Spinal cord (tissue), 10 donors: ENCODE results near the gene SMYD2. TPM values are rescaled to one million over a fixed set of nuclear protein-coding genes. Genes with fewer than 3 reads are reported as not detected.

Experiments
- DNase-seq, 6 donors: peaks; one replicate each; pipeline versions ENCODE4 v3.0.0 to v3.0.0-alpha.2; 2013 to 2015; ENCODE audit warnings: low spot score in 6 of 6, low read depth in 4 of 6
- H3K27ac ChIP-seq: one replicate; pipeline ENCODE4 v1.5.1; 2013; ENCODE audit warnings: low read depth, low read length, control low read depth
- H3K27me3 ChIP-seq: one replicate; pipeline ENCODE4 v1.6.1; 2013; ENCODE audit warnings: low read length; ENCODE audit not compliant: control insufficient read depth, insufficient read depth
- H3K36me3 ChIP-seq: one replicate; pipeline ENCODE4 v1.6.1; 2013; ENCODE audit warnings: low read length; ENCODE audit not compliant: control insufficient read depth, insufficient read depth
- H3K4me1 ChIP-seq: one replicate; pipeline ENCODE4 v1.6.1; 2013; ENCODE audit warnings: low read length; ENCODE audit not compliant: control insufficient read depth, insufficient read depth
- H3K4me3 ChIP-seq: one replicate; pipeline ENCODE4 v1.5.1; 2013; ENCODE audit warnings: low read depth, low read length, control low read depth
- H3K9me3 ChIP-seq: one replicate; pipeline ENCODE4 v1.6.1; 2013; ENCODE audit warnings: low read length; ENCODE audit not compliant: control insufficient read depth, insufficient read depth
- WGBS: methylation state at CpG from one replicate; pipeline ENCODE4 v1.1.5; 2013; ENCODE audit warnings: missing lambda C conversion rate; ENCODE audit not compliant: insufficient coverage; 5-methylcytosine and 5-hydroxymethylcytosine counted together
- polyA plus RNA-seq, 2 donors: library from polyadenylated mRNA; unstranded; fragments of 120-200 nt; gene quantifications; one replicate each; pipeline ENCODE4 v1.2.1, GENCODE V29; 2013; ENCODE audit not compliant: insufficient read length in 2 of 2
- total RNA-seq, 2 donors: library from RNA; depleted of rRNA in 1 of 2; stranded (reverse); fragments of 120-200 nt in 1 of 2; fragments of >200 nt in 1 of 2; gene quantifications; one replicate each; pipeline versions ENCODE4 v1.2.3 to v1.2.4, GENCODE V29; 2013 to 2014
- donor health status: healthy.

The SMYD2 gene
- total and polyA plus RNA-seq, 4 donors = 36.7 to 65.1 (median 52.2) TPM

GRCh38 chr1:214332946-214333798 lies 52.2 kb downstream of the SMYD2 start:
- DNase-seq = peak in 3 of 6 donors; percentile 44 to 81 (median 75)
- WGBS = 80% methylated on average over 5 of the region's 6 CpGs
- H3K27me3 ChIP-seq = no peaks in the 10 kb centered on the region
- peaks cover 6% of the 10 kb centered on the region for H3K4me1 ChIP-seq
- peaks cover 20% of the 10 kb centered on the region for H3K36me3 ChIP-seq
- no peaks in the 10 kb centered on the region for H3K9me3 ChIP-seq
- H3K27ac ChIP-seq = no peak overlapping the region
- H3K4me3 ChIP-seq = no peak overlapping the region

DNA sequence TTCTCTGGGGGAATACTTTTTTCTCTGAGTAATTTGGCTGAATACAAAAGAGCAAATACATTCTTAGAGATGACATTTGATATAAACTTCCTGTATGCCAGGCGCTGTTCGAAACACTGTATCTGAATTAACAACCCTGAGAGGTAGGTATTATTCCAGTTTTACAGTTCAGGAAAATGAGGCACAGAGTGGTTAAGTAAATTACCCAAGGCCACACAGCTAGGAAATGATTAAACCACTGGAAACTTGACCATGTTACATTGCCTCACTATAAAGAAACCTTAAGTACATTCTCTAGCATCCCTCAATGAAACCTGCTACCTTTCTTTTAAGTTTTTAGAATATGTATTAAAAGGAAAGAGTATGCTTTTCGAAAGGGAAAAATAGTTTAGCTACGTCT lies 54.6 kb downstream of the SMYD2 start:
- WGBS = no CpG with 5 or more reads among the region's 4 CpGs
- Histone ChIP-seq H3K27ac (no peak overlapping the region), H3K9me3 (no peaks in the 10 kb centered on the region), H3K4me3 (no peak overlapping the region), H3K4me1 (peaks cover 6% of the 10 kb centered on the region), H3K27me3 (no peaks in the 10 kb centered on the region), H3K36me3 (peaks cover 11% of the 10 kb centered on the region)
- DNase-seq = no peak

DNA sequence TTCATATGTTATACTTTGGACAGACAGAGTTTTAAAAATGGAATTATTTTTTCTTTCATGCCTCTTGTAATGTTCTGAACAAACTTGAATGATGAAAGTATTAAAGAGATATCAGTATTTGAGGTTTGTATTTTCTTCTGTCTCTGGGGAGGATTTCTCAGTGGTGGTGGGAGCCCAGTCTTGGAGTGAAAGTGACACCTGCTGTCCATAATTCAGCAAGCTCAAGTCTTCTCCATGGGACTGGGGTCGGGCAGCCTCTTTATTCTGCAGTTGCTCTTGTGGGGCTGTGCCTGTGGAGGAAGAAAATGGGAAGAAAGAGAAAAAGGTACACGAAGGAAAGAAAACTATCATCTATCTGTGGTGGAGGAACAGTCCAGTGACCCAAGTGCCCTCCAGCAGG lies 56.1 kb downstream of the SMYD2 start:
- Histone ChIP-seq H3K4me3 (no peak overlapping the region), H3K27ac (no peak overlapping the region), H3K36me3 (peaks cover 8% of the 10 kb centered on the region), H3K4me1 (peaks cover 6% of the 10 kb centered on the region), H3K9me3 (no peaks in the 10 kb centered on the region), H3K27me3 (no peaks in the 10 kb centered on the region)
- WGBS = 39% methylated on average over 2 of the region's 2 CpGs
- no peak for DNase-seq

DNA sequence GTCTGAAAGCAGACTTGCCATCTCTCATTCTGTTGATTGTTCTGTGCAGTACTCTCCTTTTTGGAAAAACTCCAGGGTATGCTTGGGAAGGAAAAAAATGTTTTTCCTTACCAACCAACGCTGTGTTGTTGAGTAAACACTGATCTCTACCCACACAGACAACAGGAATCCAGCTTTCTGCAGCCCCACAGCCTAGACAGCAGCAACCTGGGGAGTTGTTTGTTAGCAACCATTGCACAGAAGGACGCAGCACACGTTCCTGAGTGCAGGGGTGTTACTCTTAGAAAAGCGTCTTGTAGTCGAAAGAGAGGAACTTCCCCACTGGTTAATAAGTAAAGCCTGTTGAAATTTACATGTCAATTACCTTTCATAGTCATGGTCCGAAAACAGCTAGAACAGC lies 56.6 kb downstream of the SMYD2 start:
- no peak overlapping the region for H3K27ac ChIP-seq
- H3K27me3 ChIP-seq = no peaks in the 10 kb centered on the region
- peak in 2 of 6 donors; percentile 37 to 67 for DNase-seq
- no peaks in the 10 kb centered on the region for H3K9me3 ChIP-seq
- WGBS = 20% methylated on average over 1 of the region's 6 CpGs
- H3K36me3 ChIP-seq = peaks cover 8% of the 10 kb centered on the region
- H3K4me3 ChIP-seq = no peak overlapping the region
- peaks cover 6% of the 10 kb centered on the region for H3K4me1 ChIP-seq

DNA sequence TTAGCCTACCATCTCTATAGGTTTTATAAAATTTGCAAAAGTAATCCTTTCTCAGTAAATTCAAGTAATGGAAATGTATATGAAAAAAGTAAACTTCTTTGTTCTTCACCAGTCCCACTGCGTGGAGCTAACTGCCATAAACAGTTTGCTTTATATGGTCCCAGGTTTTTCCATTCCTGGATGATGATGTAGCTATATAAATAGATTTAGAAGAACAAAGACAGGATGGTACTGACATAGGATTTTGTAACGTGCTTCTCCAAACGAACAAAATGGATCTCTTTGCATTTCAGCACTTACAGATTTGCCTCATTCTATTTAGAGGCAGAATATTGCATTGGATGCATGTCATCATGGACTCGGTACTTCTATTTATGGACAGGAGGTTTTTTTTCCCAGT lies 57.3 kb downstream of the SMYD2 start:
- peaks cover 2% of the 10 kb centered on the region for H3K4me1 ChIP-seq
- no peak overlapping the region for H3K4me3 ChIP-seq
- DNase-seq = no peak
- H3K27me3 ChIP-seq = no peaks in the 10 kb centered on the region
- no peaks in the 10 kb centered on the region for H3K9me3 ChIP-seq
- H3K36me3 ChIP-seq = peaks cover 8% of the 10 kb centered on the region
- H3K27ac ChIP-seq = no peak overlapping the region
- WGBS = no CpG with 5 or more reads among the region's 4 CpGs

- no peak overlapping the region for H3K27ac ChIP-seq
- no peaks in the 10 kb centered on the region for H3K27me3 ChIP-seq
- H3K36me3 ChIP-seq = no peaks in the 10 kb centered on the region
- H3K9me3 ChIP-seq = no peaks in the 10 kb centered on the region
- WGBS = 59% methylated on average over 3 of the region's 3 CpGs
- no peaks in the 10 kb centered on the region for H3K4me1 ChIP-seq
- DNase-seq = no peak
- H3K4me3 ChIP-seq = no peak overlapping the region
Measured at GRCh38 chr1:214341459-214341858, 60.5 kb downstream of the SMYD2 start.

- no peak for DNase-seq
- Histone ChIP-seq H3K4me1 (no peaks in the 10 kb centered on the region), H3K9me3 (no peaks in the 10 kb centered on the region), H3K27ac (no peak overlapping the region), H3K36me3 (no peaks in the 10 kb centered on the region), H3K27me3 (no peaks in the 10 kb centered on the region), H3K4me3 (no peak overlapping the region)
- WGBS = no CpG with 5 or more reads among the region's 3 CpGs
Measured at GRCh38 chr1:214341932-214342331, 61.0 kb downstream of the SMYD2 start.

DNA sequence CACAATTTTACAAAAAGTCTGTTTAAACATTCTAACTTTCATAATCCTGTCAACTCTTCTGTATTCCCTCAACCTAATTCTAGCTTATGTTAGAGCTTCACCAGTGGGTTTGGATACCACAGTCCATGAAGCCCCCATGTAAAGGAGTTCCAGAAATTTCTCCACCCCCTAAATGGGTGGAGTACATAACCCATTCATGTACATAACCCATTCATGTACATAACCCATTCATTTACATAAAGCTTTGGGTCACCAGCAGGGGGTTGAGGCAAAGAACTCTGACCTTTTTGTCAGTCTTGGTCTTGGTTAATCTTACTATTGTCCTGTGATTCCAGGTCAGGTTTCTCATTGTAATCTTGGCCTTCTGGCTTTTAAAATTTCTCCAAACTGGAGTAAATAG lies 61.6 kb downstream of the SMYD2 start:
- Histone ChIP-seq H3K9me3 (no peaks in the 10 kb centered on the region), H3K4me3 (no peak overlapping the region), H3K36me3 (no peaks in the 10 kb centered on the region), H3K27me3 (no peaks in the 10 kb centered on the region), H3K4me1 (no peaks in the 10 kb centered on the region), H3K27ac (no peak overlapping the region)
- DNase-seq = no peak

DNA sequence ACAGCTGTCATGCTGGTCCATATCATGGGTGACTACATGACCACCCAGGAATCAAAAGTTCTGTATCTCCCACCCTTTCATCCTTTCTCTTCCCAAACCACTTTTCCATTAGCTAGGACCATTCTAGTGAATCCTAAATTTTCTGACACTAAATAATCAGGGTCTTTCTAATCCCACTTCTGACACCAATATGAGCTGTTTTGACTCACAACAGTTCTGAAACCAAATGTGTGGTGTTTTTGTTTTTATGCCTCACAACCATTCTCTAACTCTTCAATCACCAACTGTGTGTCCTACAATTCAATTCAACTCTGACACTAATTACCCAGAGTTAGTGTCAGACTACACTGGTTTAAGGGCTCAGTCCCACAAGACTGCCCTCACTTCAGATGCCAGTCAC lies 63.9 kb downstream of the SMYD2 start:
- Histone ChIP-seq H3K4me3 (no peak overlapping the region), H3K27me3 (no peaks in the 10 kb centered on the region), H3K4me1 (no peaks in the 10 kb centered on the region), H3K27ac (no peak overlapping the region), H3K36me3 (no peaks in the 10 kb centered on the region), H3K9me3 (no peaks in the 10 kb centered on the region)
- no peak for DNase-seq

DNA sequence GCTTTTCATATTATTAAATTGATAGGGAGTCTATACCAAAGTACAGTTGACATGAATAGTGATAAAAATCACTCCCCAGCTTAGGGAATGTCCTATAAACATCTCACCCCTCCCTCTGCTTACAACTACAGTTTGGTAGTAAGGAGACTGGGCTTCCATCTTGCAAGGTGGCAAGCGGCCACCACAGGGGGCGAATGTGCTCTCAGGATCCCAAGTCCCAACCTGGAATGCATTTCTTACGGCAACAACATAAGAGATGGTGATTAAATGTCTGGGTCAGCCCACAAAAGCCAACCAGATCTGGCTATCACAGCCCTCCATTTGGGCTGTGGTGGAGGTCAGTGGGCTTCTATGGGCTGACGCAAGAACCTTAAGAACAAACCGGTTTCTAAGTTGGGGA lies 68.0 kb downstream of the SMYD2 start:
- no peaks in the 10 kb centered on the region for H3K27me3 ChIP-seq
- H3K36me3 ChIP-seq = no peaks in the 10 kb centered on the region
- no peak overlapping the region for H3K27ac ChIP-seq
- no peaks in the 10 kb centered on the region for H3K4me1 ChIP-seq
- 94% methylated on average over 3 of the region's 5 CpGs for WGBS
- H3K4me3 ChIP-seq = no peak overlapping the region
- no peaks in the 10 kb centered on the region for H3K9me3 ChIP-seq
- no peak for DNase-seq
